GM18526 (cell line): Measurements from ENCODE around the gene RFX8.

ENCODE experiments used
- POLR2A ChIP-seq: IDR thresholded peaks from 3 replicates; pipeline ENCODE4 v1.6.1; 2011; ENCODE audit not compliant: insufficient read length; ENCODE audit errors: extremely low read depth

Gene RFX8

GRCh38 chr2:101430156-101430555 lies 44.8 kb downstream of the RFX8 start:
- TF ChIP-seq POLR2A = no peak

GRCh38 chr2:101429453-101429852 lies 45.5 kb downstream of the RFX8 start:
- TF ChIP-seq POLR2A = no peak

GRCh38 chr2:101428422-101429176 lies 46.3 kb downstream of the RFX8 start:
- no peak for TF ChIP-seq POLR2A

GRCh38 chr2:101427743-101428142 lies 47.2 kb downstream of the RFX8 start:
- no peak for TF ChIP-seq POLR2A

GRCh38 chr2:101427240-101427639 lies 47.7 kb downstream of the RFX8 start:
- no peak for TF ChIP-seq POLR2A

- no peak for TF ChIP-seq POLR2A
These were observed 48.1 kb downstream of the RFX8 start for GRCh38 chr2:101426822-101427221.

GRCh38 chr2:101420623-101421022 lies 54.3 kb downstream of the RFX8 start:
- TF ChIP-seq POLR2A = no peak

- TF ChIP-seq POLR2A = no peak
These were observed 55.7 kb downstream of the RFX8 start for GRCh38 chr2:101419096-101419663.

GRCh38 chr2:101418460-101419095 lies 56.3 kb downstream of the RFX8 start:
- TF ChIP-seq POLR2A = no peak

- no peak for TF ChIP-seq POLR2A
These were observed 58.3 kb downstream of the RFX8 start for GRCh38 chr2:101416609-101417008.

- no peak for TF ChIP-seq POLR2A
These were observed 59.0 kb downstream of the RFX8 start for GRCh38 chr2:101415884-101416283.

- TF ChIP-seq POLR2A = no peak
These were observed 59.7 kb downstream of the RFX8 start for GRCh38 chr2:101415220-101415619.

GRCh38 chr2:101412092-101412694 lies 62.7 kb downstream of the RFX8 start:
- no peak for TF ChIP-seq POLR2A

GRCh38 chr2:101410746-101411145 lies 64.2 kb downstream of the RFX8 start:
- TF ChIP-seq POLR2A = no peak

GRCh38 chr2:101410114-101410513 lies 64.8 kb downstream of the RFX8 start:
- TF ChIP-seq POLR2A = no peak

GRCh38 chr2:101409699-101410098 lies 65.2 kb downstream of the RFX8 start:
- TF ChIP-seq POLR2A = no peak

GRCh38 chr2:101408925-101409324 lies 66.0 kb downstream of the RFX8 start:
- TF ChIP-seq POLR2A = no peak
